A549 (cell line): ENCODE data around the gene CUL4B.

Experiments
- EP300 ChIP-seq, 2 experiments: fragments of >200 bp; sonication (Bioruptor Twin); formaldehyde crosslinking; IDR thresholded peaks; 2 replicates in 1 of 2; 3 replicates in 1 of 2; pipeline ENCODE4 v1.6.1; 2016 to 2017
- HDAC2 ChIP-seq: fragments of 200-600 bp; sonication (generic); IDR thresholded peaks from 2 replicates; pipeline ENCODE4 v1.6.1; 2016
- MAFK ChIP-seq: fragments of 450-650 bp; IDR thresholded peaks from 2 replicates; pipeline ENCODE4 v1.6.1; 2014; ENCODE audit not compliant: partially characterized antibody
- TP53 ChIP-seq: fragments of 250-450 bp; sonication (Bioruptor Pico); IDR thresholded peaks from 2 replicates; pipeline ENCODE4 v1.5.0; 2021; ENCODE audit warnings: mild to moderate bottlenecking, moderate library complexity
- TF ChIP-seq, protein P1 (sequence below): fragments of >200 bp; sonication (Bioruptor Twin); formaldehyde crosslinking; IDR thresholded peaks from 3 replicates; pipeline ENCODE4 v1.5.1; 2016

DNA sequence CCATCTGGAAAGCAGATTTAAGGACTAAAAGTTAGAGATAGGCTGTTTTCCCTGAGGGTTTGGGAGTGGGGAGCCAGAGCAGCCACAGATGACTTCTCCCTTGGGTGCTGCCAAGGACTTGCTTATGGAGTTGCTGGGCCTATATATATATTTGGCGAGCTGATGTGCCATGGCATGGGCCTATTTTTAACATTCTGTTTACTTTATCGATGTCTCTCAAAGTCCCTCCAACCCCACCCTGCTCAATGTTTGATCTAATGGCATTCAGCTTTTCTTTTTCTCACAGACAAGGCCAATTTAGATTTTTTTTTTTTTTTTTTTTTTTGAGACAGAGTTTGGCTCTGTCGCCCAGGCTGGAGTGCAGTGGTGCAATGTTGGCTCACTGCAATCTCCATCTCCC is 6.1 kb upstream of the CUL4B start:
- TF ChIP-seq, protein P1, sequence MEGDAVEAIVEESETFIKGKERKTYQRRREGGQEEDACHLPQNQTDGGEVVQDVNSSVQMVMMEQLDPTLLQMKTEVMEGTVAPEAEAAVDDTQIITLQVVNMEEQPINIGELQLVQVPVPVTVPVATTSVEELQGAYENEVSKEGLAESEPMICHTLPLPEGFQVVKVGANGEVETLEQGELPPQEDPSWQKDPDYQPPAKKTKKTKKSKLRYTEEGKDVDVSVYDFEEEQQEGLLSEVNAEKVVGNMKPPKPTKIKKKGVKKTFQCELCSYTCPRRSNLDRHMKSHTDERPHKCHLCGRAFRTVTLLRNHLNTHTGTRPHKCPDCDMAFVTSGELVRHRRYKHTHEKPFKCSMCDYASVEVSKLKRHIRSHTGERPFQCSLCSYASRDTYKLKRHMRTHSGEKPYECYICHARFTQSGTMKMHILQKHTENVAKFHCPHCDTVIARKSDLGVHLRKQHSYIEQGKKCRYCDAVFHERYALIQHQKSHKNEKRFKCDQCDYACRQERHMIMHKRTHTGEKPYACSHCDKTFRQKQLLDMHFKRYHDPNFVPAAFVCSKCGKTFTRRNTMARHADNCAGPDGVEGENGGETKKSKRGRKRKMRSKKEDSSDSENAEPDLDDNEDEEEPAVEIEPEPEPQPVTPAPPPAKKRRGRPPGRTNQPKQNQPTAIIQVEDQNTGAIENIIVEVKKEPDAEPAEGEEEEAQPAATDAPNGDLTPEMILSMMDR: no peak
- TF ChIP-seq TP53 (CRISPR knock-in tag) (no peak), HDAC2 (no peak), MAFK (no peak), EP300 (IDR thresholded peaks at IDR 0.05) (no peak)
